22Rv1 (cell line): Measurements from ENCODE around the gene NEIL1.

Source experiments
- CTCF ChIP-seq: fragments of 450-650 bp; IDR thresholded peaks from 2 replicates; pipeline ENCODE4 v1.5.1; 2017; ENCODE audit warnings: mild to moderate bottlenecking
- ZFX ChIP-seq: fragments of 450-650 bp; IDR thresholded peaks from 2 replicates; pipeline ENCODE4 v1.6.1; 2017; ENCODE audit warnings: antibody characterized with exemption, borderline replicate concordance

GRCh38 chr15:75367406-75367912 is 20.6 kb downstream of the NEIL1 start:
- TF ChIP-seq CTCF: no peak
- no peak for TF ChIP-seq ZFX
